Activated CD4-positive, alpha-beta T cell treated with anti-CD3 and anti-CD28 coated beads, Interleukin-2, amount 50 U/mL, for 4 hours (primary cell): ENCODE measurements around the gene SCRN2.

Experiments
- DNase-seq, 2 experiments: peaks; one replicate each; pipeline ENCODE4 v3.0.0-alpha.2; 2020

SCRN2 gene

GRCh38 chr17:47819475-47819874 lies 21.6 kb downstream of the SCRN2 start:
- DNase-seq = no peak

- DNase-seq = no peak
These were observed 22.9 kb downstream of the SCRN2 start for GRCh38 chr17:47818002-47818695.

- no peak for DNase-seq
These were observed 24.1 kb downstream of the SCRN2 start for GRCh38 chr17:47816947-47817346.

GRCh38 chr17:47816111-47816735 lies 24.9 kb downstream of the SCRN2 start:
- DNase-seq = no peak

GRCh38 chr17:47815106-47815918 lies 25.8 kb downstream of the SCRN2 start:
- no peak for DNase-seq

GRCh38 chr17:47813512-47814031 lies 27.5 kb downstream of the SCRN2 start:
- no peak for DNase-seq

GRCh38 chr17:47813077-47813476 lies 28.0 kb downstream of the SCRN2 start:
- DNase-seq = no peak

- DNase-seq = no peak
These were observed 28.7 kb downstream of the SCRN2 start for GRCh38 chr17:47812146-47812920.

GRCh38 chr17:47811709-47812108 lies 29.4 kb downstream of the SCRN2 start:
- DNase-seq = no peak

GRCh38 chr17:47810901-47811635 lies 30.0 kb downstream of the SCRN2 start:
- no peak for DNase-seq

GRCh38 chr17:47810200-47810821 lies 30.8 kb downstream of the SCRN2 start:
- DNase-seq = no peak

GRCh38 chr17:47808830-47809480 lies 32.1 kb downstream of the SCRN2 start:
- DNase-seq = no peak

- no peak for DNase-seq
These were observed 32.8 kb downstream of the SCRN2 start for GRCh38 chr17:47808036-47808829.

- DNase-seq = no peak
These were observed 33.7 kb downstream of the SCRN2 start for GRCh38 chr17:47807421-47807820.

GRCh38 chr17:47806913-47807255 lies 34.2 kb downstream of the SCRN2 start:
- no peak for DNase-seq

GRCh38 chr17:47806026-47806912 lies 34.8 kb downstream of the SCRN2 start:
- DNase-seq = no peak

GRCh38 chr17:47804461-47804860 lies 36.6 kb downstream of the SCRN2 start:
- DNase-seq = no peak

- DNase-seq = no peak
These were observed 37.3 kb downstream of the SCRN2 start for GRCh38 chr17:47803751-47804150.

- no peak for DNase-seq
These were observed 37.9 kb downstream of the SCRN2 start for GRCh38 chr17:47803201-47803600.
